HG02840 (cell line): ENCODE data around the gene CDH24.
"Not testable (repeated sequence)": the region's sequence is repeated elsewhere in the genome, so short reads cannot be mapped to it uniquely, and the experiment has no call there.

Source experiments
- ATAC-seq: cut with Tn5 transposase; IDR thresholded peaks from one replicate; pipeline ENCODE4 v1.9.1; 2021; ENCODE audit warnings: mild to moderate bottlenecking, moderate library complexity, moderate number of reproducible peaks; ENCODE audit not compliant: unreplicated experiment, low FRiP score

CDH24 gene

GRCh38 chr14:23023795-23024152, 33.5 kb downstream of the CDH24 start:
- ATAC-seq: no peak

- no peak for ATAC-seq
These were observed 34.1 kb downstream of the CDH24 start for GRCh38 chr14:23023022-23023794.

DNA sequence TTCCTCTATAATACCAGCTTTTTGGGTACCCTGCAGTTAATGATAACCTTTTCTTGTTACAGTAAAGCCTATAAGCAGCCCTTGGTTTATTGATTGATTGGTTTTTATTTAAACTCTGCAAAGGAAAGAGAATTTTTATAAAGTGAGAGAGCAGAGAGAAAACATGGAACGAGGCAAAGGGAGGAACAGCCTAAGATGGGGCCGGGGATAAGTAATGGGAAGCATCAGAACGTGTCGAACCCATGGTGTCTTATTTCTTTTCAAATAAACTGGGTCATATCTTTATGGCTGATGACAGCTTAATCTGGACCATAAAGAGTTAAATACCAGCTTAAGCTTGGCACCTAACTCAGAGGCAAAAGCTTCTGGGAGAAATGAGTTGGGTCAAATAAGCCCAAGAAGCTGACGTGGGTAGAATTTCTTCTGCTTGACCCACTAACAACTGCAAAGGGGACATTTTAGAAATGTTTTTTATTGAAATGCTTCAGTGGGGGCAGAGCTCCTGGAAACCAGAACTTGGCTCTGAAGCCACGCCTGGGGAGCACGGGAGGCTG, 35.4 kb downstream of the CDH24 start:
- no peak for ATAC-seq

DNA sequence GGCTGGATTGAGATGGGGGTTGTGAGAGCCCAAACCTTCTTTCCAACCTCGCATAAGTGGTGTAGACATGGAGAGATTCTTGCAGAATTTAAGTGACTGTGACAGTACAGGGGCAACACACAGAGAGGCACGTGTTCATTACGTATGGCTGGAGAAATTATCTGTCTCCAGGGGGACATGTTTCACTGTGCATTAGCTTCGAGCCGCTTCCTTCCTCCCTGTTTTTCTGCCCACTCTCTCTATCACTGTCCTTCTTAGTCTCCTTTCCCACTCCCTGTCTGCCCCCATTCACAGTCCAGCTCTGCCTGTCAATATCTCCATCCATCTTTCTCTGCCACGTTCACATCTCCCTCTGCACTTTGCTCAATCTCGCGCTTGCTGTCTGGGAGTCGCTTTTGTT, 35.9 kb downstream of the CDH24 start:
- no peak for ATAC-seq

DNA sequence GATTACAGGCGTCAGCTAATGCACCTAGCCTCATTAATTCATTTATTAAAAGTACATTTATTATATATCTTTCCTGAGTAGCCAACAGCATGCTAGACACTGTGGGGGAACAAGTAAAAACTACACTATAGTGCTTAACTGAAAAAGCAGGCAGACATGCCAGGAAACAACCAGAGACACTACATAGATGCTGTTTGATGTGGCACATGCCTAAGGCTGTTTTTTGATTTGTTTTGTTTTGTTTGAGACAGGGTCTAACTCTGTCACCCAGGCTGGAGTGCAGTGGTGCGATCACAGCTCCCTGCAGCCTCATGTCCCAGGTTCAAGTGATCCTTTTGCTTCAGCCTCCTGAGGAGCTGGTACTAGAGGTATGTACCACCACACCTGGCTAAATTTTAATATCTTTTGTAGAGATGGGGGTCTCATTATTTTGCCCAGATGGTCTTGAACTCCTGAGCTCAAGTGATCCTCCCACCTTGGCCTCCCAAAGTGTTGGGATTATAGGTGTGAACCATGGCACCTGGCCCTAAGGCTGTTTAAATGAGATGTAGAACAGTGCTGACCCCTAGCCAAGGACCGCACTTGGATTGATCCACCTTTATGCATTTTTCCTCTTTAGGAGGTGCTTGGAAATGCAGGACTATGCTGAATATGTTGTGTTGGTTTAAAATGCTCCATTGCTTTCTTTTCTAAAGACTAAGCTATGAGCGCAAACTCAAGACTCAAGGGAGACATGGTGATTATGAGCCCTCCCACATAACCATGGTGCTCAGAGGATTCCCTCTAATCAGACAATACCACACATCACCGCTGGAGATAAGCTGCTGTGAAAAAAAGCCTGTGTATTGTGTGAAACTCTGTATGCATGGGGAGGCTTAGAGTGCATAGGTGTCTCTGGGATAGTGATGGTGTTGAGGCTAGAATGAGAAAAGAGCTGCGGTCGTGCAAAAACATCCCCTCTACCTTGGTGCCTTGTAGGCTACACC, 36.9 kb downstream of the CDH24 start:
- ATAC-seq: no peak

- ATAC-seq: no peak
These were observed 39.2 kb downstream of the CDH24 start for GRCh38 chr14:23018107-23018506.

- no peak for ATAC-seq
These were observed 40.2 kb downstream of the CDH24 start for GRCh38 chr14:23017091-23017490.

GRCh38 chr14:23015618-23016017, 41.7 kb downstream of the CDH24 start:
- ATAC-seq: no peak

DNA sequence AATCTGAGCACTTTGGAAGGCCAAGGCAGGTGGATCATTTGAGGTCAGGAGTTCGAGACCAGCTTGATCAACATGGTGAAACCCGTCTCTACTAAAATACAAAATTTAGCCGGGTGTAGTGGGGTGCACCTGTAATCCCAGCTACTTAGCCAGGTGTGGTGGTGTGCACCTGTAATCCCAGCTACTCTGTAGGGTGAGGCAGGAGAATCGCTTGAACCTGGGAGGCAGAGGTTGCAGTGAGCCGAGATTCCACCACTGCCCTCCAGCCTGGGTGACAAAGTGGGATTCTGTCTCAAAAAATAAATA, 43.6 kb downstream of the CDH24 start:
- not testable (repeated sequence) for ATAC-seq

DNA sequence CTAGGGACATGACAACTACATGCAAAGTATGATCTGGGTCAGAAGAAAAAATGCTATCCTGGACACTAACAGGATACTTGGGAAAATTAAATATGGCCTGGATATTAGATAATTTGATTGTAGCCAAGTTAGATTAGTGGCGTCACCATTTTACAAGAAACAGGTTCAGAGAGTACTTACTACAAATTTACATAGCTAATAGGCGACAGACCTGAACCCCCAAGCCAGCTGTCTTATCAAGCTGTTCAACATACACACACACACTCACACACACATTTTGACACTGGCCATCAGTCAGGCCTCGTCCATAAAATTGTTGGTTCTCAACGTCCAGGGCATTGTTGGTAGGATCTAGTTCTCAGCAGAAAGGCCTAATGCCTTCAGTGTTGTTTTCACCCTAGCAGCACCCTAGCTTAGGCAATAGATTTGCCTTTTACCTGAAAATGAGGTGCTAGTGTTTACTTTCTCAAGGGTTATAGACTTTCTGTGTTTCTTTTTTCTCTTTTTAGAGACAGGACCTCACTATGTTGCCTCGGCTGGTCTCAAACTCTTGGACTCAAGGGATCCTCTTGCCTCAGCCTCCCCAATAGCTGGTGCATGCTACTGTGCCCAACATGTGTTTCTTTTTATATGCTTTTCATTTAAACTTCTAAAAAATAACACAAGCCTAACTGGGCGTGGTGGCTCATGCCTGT, 44.1 kb downstream of the CDH24 start:
- no peak for ATAC-seq

DNA sequence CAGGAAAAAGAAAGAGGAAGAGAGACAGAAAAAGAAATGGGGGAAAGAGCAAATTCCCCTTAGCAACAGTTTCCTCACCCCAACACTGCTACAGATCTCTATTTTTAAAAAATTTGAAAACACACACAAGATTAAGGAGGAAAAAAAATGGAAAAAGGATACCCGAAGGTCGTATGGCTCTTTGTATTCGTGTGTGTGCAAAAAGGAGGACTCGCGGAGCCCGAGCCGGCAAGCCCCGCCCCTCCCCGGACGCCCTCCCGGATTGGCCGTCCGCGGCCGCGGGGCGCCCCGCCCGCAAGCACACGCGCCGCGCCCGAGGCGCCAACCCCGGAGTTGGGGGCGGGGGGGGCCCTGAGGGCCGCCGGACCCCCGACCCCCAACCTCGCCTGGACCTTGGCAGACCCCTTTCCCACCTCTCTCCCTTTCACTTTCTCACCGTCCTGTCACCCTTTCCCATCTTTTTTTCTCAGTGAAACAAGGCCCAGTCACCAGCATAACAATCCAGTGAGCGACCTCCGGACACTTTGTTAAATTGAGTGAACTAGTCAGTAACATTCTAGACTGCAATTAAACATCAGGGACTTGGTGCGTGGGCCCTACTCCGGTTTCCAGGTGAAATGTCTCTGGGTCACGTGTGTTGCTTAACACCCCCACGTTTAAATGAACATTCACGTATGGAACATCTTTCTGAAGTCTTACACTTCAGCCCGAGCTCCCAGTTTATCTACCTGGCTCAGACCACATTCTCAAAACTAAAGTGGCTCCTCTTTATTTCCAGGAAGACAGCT, 47.2 kb downstream of the CDH24 start, which contains the start of gene C14orf93:
TSS of gene C14orf93 (minus strand) at position 205 of the 788 bp plus-strand sequence. CDS start 11,120 bp downstream, outside the sequence.
- no peak for ATAC-seq

- no peak for ATAC-seq
These were observed 47.8 kb downstream of the CDH24 start for GRCh38 chr14:23009483-23009938.

GRCh38 chr14:23008831-23009230, 48.5 kb downstream of the CDH24 start:
- ATAC-seq: no peak

GRCh38 chr14:23006544-23007419, 50.5 kb downstream of the CDH24 start:
- peak; percentile 96 for ATAC-seq

DNA sequence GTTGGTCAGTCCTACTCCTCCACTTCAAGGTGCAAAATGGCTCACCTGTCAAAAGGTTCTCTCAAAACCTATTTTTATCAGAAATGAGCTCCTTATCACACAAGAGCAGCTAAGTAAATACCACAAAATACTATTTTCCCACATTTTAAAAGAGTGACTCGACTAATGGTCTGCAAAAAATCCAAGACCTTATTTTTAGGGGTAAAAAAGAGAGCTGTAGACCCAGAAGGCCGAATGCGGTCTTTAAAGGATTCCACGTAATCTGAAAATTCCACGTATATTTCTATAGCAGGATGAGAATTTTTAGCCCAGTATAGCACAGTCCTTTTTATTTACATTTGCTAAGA, 51.2 kb downstream of the CDH24 start:
- ATAC-seq: no peak

DNA sequence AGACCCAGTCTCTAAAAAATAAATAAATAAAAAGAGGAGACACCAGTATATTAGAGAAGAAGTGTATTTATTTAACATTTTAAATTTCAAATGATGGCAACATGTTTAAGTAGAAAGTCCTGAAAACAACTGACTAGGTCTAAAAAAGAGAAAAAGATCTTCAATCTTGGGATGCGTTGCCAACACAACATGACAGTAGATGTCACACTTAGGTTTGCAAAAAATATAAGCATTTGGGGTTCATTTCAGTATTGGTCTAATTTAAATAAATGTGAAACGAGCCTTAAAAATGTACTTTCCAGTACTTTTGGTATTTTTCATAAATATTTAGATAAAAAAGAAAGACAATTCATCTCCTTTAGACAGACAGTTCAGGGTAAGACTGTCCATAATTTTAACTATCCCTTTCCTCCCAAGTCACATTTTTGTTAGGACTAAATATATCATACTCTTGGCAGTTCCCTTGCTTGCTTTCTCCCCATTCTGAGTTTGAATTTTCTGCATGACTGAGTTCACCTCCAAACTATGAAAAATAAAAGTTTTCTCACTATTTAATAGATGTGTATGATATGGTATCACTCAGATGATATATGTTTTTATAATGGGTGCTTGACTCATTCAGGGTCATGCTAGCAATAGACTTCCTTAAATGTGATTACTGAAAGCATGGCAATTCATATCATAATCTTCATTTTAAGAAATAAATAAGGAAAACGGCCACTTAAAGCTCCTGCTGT, 51.7 kb downstream of the CDH24 start:
- no peak for ATAC-seq

- ATAC-seq: not testable (repeated sequence)
These were observed 53.0 kb downstream of the CDH24 start for GRCh38 chr14:23004274-23004673.

DNA sequence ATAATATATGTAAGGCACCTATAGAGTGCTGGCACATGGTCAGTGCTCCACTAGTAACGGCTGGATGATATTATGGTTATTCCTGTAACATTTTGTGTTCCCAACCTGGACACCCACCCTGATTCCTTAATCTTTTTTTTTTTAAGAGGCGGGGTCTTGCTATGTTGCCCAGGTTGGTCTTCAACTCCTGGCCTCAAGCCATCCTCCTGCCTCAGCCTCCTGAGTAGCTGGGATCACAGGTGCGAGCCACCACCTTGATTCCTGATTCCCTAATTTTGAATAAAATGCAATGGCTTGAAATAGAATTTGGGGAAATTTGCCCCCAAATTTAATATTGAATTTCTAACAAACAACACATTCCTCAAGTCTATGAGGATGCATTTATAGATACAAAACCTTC, 54.7 kb downstream of the CDH24 start:
- no peak for ATAC-seq
